DMS153 treated with DMSO at 0.1 percent for 48 hours (cell line): ENCODE results near the gene WDCP.
"Not testable (repeated sequence)": the region's sequence is repeated elsewhere in the genome, so short reads cannot be mapped to it uniquely, and the experiment has no call there.

ENCODE experiments used
- DNase-seq: peaks from one replicate; lab custom pipeline; 2025; ENCODE audit not compliant: unreplicated experiment; lab: John Stamatoyannopoulos, UW

The WDCP gene

DNA sequence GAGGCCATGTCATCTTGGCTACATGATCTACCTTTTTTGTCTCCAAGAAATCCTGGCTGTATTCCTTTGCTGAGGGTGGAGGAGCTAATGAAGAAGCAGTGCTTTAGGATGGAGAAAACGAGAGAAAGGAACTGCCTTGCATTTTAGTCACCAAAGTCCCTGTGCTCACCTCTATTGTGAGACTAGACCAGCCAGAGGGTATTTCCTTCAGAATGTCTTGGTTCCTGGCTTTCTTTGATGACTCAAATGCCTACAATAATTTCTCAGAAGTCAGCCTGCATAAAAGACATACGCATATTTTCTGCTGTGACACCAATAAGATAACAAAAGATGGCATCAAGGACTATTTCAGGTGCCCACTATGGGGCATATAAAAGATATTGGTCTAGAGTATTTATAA, 18.1 kb upstream of the WDCP start:
- no peak for DNase-seq

DNA sequence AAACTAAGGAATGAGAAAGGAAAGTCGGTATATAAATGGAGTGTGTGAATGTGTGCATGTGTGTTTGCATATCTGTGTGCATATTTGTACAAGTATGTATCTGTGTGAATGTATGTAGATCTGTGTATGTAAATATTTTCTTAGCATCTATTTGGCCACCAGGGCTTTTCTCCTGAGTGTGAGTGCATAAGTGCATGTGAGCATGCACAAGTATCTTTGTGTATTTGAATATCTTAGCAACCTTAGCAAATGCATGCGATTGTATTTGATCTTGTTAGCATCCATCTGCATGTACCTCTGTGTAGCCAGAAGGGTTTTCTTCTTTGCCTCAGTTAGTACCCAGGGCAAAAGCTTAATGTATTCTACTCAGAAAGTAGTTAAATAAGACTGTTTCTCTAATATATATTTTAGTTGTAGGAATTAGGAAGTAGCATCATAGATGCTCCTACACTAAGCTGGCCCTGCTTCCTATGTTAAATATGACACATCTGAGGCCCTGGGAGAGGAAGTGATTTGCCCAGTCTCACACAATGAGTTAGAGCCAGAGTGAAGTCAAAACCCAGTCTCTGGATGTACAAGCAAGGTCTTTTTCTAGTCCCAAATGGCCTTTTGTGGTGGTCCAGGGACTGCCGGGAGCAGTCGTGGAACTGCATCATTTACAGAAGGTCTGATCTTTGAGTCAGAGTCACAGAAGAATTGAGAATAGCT, 11.5 kb upstream of the WDCP start:
- DNase-seq = no peak

DNA sequence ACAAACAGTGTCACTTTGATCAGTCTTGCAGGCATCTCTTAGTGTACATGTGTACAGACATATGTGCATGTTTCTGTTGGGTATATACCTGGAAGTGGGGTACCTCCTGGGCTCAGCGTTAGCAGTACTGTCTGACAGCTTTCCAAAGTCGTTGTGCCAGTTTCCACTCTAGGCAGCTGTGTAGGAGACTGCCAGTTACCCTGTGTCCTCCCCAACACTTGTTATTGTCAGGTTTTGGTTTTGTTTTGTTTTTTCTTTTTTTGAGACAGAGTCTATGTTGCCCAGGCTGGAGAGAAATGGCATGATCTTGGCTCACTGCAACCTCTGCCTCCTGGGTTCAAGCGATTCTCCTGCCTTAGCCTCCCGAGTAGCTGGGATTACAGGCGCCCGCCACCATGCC, 8.6 kb upstream of the WDCP start:
- no peak for DNase-seq

DNA sequence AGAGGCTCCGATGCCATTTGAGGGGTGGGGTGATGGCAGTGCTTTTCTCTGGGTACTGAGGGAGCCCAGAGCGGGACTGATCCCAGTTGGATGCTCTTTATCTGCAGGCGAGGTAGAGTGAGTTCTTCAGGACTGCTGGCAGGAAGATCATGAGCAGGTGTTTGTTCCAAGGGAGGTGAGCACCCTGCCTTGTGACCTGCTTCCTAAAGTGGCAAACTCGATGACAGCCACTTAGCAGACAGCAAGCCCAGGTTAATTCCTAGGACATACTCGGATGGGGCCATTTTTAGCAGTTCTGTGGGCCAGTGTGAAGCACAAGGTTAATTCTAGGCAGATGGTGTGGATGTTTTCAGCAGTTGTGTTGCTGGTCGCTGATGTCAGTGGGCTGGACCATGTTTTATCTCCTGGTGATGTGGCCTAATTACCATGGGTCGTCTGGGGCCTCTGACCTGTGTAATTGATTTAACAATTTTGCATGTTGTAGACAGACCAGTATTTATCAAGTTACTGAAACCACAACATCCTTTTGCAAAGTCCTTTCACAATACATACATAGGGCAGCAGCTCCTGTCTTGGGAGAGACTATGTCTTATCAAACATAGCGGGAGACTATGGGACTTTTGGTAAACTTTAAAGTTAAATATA, 7.3 kb upstream of the WDCP start:
- DNase-seq = no peak

GRCh38 chr2:24052951-24053350, 5.8 kb upstream of the WDCP start:
- DNase-seq = no peak

DNA sequence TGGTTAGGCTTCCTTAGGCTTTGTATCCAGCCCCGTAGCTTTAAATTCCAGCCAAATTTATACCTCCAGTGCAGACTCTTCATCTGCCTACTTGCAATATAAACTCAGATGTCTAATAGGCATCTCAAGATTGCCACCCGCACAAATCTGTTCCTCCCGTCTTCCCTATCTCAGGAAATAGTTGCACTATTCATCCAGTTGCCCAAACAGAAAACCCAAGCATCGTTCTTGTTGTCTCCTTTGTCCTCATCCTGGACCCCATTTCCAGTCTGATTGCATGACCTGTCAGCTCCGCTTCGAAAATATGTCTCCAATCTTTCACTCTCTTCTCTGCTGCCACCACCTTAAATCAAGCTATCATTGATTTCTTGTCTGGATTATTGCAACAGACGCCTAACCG, 4.6 kb upstream of the WDCP start:
- no peak for DNase-seq

DNA sequence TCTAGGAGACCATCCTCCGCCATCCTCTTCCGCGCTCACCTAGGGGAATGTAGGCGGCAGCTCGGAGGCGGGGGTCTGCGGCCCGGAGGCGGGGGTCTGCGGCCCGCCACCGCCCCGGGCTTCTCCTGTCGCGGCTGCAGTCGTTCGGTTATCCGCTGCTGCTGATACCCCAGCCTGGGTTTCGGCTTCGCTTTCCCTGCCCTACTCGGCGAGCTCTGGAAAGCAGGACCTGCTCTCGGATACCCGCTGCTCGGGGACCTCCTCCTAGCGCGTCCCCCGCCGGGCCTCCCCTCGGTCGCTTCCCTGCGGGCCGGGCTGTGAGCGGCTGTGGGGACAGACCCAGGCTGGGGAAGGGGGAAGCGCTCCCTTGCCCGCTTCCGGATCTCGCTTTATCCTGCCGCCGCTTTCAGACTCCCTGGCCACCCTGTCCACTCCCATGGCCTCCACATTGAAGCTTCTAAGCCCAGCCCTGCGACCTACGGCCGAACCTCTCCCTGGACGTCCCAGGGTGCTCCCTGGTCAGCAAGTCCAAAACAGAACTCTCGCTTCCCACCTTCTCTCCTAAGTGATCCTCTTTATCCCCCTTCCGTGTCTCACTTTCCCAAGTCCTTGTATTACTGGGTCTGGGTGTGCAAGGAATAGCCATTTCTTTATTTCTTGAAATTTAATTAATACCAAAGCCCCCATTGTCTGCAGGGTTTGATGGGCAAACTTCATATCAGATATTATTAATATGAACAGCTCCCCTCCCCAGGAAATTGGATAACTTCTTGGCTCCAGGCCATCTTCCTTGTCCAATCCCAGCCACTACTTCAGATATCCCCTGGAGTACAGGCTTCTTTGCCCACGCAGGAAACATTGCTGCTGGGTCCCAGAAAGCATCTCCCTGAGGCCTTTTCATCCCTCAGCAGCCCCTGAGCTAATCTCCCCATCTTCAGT, 3.1 kb upstream of the WDCP start:
- no peak for DNase-seq

DNA sequence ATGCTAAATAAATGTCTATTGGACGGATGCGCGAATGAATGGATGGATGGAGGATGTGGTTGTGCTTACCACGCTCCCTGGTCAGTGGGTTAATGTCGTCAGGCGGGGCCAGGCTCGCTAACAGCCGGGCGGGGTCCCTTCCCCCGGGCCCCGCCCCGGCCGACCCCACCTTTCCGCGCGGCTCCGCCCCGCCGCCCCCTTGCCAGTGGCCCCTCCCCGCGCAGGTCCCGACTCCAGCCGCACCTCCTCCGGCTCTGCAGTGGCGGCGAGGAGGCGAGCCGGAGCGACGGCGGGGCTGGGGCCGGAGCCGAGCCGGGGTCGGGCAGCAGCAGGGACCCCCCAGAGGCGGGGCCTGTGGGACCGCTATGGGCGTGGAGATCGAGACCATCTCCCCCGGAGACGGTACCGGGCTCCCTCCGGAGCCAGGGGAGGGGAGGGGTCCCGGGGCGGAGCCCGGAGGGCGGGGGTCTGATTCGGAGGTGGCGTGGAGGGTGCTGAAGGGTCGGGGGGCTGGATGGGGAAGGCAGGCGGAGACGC, 2.4 kb upstream of the WDCP start, which contains the start of gene FKBP1B:
FKBP1B (plus strand) TSS at position 257 of the 537 bp plus-strand sequence; CDS start at position 366, 109 bp downstream.
- no peak for DNase-seq

DNA sequence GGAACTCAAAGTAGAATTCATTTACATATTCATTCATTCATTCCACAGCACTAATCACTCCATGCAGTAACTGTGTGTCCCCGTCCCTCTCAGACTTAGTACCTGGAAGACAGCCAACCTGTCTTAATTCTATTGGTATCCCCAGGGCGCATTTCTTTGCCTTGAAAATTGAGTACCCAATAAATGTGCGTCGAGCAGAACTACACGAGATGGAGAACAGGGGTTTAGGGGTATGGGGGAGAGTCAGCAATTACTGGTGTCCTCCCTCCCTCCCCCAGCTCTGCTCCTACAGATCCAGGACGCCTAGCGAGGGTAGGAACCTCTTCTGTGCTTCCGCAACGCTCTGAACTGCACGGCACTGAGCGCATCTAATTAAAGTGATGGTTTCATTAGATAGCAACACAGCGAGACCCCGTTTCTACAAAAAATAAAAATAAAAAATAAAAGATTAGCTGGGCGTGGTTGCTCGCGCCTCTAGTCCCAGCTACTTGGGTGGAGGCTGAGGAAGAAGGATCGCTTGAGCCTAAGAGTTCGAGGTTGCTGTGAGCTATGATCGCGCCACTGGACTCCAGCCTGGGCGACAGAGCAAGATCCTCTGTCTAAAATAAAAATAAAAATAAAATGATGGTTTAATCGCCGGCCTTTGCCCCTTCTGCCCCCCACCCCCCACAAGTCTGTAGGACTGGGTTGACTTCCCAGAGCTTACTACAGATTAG, 1.7 kb upstream of the WDCP start:
- DNase-seq = no peak

DNA sequence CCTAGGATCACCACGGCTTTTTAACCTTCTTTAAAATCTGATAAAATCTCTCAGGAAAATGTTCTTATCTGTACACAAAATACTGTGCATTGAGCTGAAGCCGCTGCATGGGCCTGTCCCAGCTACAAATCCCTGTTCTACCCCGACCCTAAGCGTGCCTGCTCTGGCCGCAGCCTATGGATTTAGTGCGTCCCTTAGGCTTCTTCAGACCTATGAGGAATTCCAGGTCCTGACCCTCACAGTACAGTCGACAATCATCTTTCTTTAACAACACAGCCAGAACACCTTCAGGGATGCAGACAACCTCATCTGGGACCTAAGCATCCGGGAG, 477 bp upstream of the WDCP start:
- no peak for DNase-seq

- DNase-seq = no peak
Observed at GRCh38 chr2:24046599-24046929, 627 bp downstream of the WDCP start.

DNA sequence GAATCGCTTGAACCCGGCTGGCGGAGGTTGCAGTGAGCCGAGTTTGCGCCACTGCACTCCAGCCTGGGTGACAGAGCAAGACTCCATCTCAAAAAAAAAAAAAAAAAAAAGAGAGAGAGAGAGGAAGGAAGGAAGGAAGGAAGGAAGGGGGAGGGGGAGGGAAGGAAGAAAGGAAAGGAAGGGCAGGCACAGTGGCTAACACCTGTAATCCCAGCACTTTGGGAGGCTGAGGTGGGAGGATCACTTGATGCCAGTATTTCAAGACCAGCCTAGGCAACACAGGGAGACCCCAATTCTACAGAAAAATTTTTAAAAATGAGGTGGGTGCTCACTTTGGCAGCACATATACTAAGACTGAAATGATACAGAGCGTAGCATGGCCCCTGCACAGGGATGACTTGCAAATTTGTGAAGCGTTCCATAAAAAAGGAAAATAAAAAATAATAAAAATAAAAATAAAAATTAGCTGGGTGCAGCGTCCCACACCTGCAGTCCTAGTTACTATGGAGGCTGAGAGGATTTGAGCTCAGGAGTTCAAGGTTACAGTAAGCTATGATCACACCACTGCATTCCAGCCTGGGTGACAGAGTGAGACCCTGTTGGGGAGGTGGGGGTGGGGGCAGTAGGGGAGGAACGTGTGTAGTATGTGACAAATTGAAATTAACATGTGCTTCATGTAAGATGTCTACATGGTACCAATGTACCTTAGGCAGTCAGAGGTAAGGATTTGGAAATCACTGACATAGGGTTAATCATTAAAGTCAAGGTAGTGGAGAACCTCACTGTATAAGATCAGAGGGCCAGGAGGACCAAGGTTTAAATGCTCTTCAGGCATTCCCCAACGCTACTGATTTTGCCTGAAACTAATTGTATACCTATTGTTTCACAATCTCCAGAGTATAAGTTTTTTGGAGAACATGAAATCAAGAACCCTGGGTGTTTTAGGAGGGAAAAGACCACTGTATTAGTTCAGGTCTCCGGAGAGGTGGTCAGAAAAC, 1.4 kb downstream of the WDCP start:
- no peak for DNase-seq

- not testable (repeated sequence) for DNase-seq
Observed at GRCh38 chr2:24043133-24043532, 4.1 kb downstream of the WDCP start.

DNA sequence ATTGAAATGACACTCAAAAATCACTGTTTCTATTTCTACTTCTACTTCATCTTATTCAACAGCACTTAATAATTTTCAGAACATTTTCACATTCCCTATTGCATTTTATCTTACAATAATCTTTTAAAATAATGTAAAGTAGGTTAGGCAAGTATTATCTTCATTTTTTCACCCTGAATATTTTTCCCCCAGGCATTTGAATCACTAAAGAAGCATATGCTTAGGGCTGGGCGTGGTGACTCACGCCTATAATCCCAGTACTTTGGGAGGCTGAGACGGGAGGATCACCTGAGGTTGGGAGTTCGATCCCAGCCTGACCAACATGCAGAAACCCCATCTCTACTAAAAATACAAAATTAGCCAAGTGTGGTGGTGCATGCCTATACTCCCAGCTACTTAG, 6.7 kb downstream of the WDCP start:
- no peak for DNase-seq

- DNase-seq = no peak
Observed at GRCh38 chr2:24038786-24039499, 8.2 kb downstream of the WDCP start.

DNA sequence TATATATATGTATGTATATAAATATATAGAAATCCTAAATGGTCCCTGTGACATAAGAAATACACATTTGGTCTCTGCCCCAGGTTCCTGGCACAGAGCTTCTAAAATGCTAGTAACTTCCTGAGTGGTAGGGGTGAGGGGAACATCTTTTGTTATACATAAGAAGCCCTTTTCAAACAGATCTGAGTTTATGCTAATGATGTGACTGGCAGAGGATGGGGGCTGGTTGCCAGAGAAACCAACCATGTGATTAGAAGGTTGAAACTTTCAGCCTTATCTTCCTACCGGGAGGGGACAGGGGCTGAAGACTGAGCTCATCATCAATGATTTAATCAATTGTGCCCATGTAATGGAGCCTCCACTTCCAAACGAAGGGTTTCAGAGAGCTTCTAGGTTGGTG, 21.0 kb downstream of the WDCP start:
- no peak for DNase-seq

GRCh38 chr2:24024996-24025663, 22.1 kb downstream of the WDCP start:
- DNase-seq = no peak

DNA sequence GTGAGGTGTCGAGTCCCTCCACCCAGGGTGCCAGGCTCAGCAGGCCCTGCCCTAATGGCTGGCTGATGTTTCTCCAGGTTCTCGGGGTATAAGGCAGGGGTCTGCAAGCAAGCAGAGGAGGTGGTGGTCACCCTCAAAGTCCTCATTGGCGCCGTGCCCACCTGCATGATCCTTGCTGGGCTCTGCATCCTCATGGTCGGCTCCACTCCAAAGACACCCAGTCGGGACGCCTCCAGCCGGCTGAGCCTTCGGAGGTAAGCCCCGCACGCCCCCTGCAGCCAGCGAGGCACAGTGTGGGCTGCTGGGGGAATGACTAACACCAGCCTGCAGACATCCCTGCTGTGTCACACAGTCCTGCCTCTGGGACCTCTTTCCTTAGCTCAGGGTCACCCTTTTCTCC, 23.2 kb downstream of the WDCP start:
- DNase-seq = no peak
